PC-3 (cell line): ENCODE data around the gene CCR5AS.

ENCODE experiments used
- ATAC-seq: fragments of 200-7000 bp; cut with Tn5 transposase; 2 replicates; pipeline ENCODE4 v1.9.1; 2020; ENCODE audit warnings: mild to moderate bottlenecking, moderate library complexity
- BruUV-seq: library from RNA; stranded (reverse); fragments of 400-500 nt; replicated peaks from 2 replicates; lab custom pipeline; 2021; lab: Mats Ljungman, UMichigan
- CTCF ChIA-PET: fragments of 300-600 bp; sonication (Branson Sonifier 250); formaldehyde crosslinking; loops from one replicate; lab custom pipeline; 2022; ENCODE audit warnings: antibody characterized with exemption; lab: Charles Lee
- POLR2A ChIA-PET: fragments of 300-600 bp; sonication (Branson Sonifier 250); formaldehyde crosslinking; loops from one replicate; lab custom pipeline; 2022; ENCODE audit warnings: antibody characterized with exemption; ENCODE audit not compliant: unreplicated experiment; lab: Charles Lee
- DNase-seq: peaks from one replicate; pipeline ENCODE4 v3.0.0-alpha.2; 2015
- H2AFZ ChIP-seq: fragments of 300-600 bp; sonication (generic); 2 replicates; pipeline ENCODE4 v1.6.0; 2016; ENCODE audit warnings: antibody characterized with exemption, low read length
- H3F3A ChIP-seq: fragments of 300-600 bp; sonication (generic); one replicate; pipeline ENCODE4 v1.6.0; 2017; ENCODE audit warnings: antibody characterized with exemption, low read length, control low read depth, mild to moderate bottlenecking; ENCODE audit not compliant: unreplicated experiment
- H3K27ac ChIP-seq: fragments of 300-600 bp; sonication (generic); 2 replicates; pipeline ENCODE4 v1.5.1; 2016; ENCODE audit warnings: mild to moderate bottlenecking, low read length
- H3K27me3 ChIP-seq: fragments of 300-600 bp; sonication (generic); 2 replicates; pipeline ENCODE4 v1.6.1; 2016; ENCODE audit warnings: low read length, mixed read lengths
- H3K36me3 ChIP-seq: fragments of 300-600 bp; sonication (generic); 2 replicates; pipeline ENCODE4 v1.6.1; 2016; ENCODE audit warnings: low read depth, mixed run types, low read length, mixed read lengths
- H3K4me1 ChIP-seq: fragments of 300-600 bp; sonication (generic); 2 replicates; pipeline ENCODE4 v1.5.1; 2016; ENCODE audit warnings: low read length; ENCODE audit not compliant: insufficient read depth
- H3K4me2 ChIP-seq: fragments of 300-600 bp; sonication (generic); 2 replicates; pipeline ENCODE4 v1.6.0; 2016; ENCODE audit warnings: low read length
- H3K4me3 ChIP-seq: fragments of 300-600 bp; sonication (generic); 2 replicates; pipeline ENCODE4 v1.5.1; 2016; ENCODE audit warnings: mild to moderate bottlenecking, low read length, mixed read lengths
- H3K79me2 ChIP-seq: fragments of 300-600 bp; sonication (generic); 2 replicates; pipeline ENCODE4 v1.6.1; 2017; ENCODE audit warnings: low read length, mixed read lengths
- H3K9ac ChIP-seq: fragments of 300-600 bp; sonication (generic); 2 replicates; pipeline ENCODE4 v1.6.0; 2016; ENCODE audit warnings: mild to moderate bottlenecking, low read length
- H3K9me2 ChIP-seq: fragments of 300-600 bp; sonication (generic); replicated peaks from 2 replicates; pipeline ENCODE4 v1.6.1; 2016; ENCODE audit warnings: mixed run types, low read length, mixed read lengths
- H3K9me3 ChIP-seq: fragments of 300-600 bp; sonication (generic); 2 replicates; pipeline ENCODE4 v1.6.1; 2016; ENCODE audit warnings: low read length, mixed read lengths
- H4K20me1 ChIP-seq: fragments of 300-600 bp; sonication (generic); 2 replicates; pipeline ENCODE4 v1.6.1; 2016; ENCODE audit warnings: low read length, mixed read lengths
- CTCF ChIP-seq: fragments of 300-600 bp; sonication (generic); conservative IDR thresholded peaks from 2 replicates; pipeline ENCODE4 v1.5.1; 2017; ENCODE audit warnings: antibody characterized with exemption, low read depth, mild to moderate bottlenecking, low read length
- EZH2 ChIP-seq: fragments of 300-600 bp; sonication (generic); IDR thresholded peaks from one replicate; pipeline ENCODE4 v1.6.1; 2017; ENCODE audit warnings: antibody characterized with exemption, mild to moderate bottlenecking, low read length; ENCODE audit not compliant: unreplicated experiment
- EZH2phosphoT487 ChIP-seq: fragments of 300-600 bp; sonication (generic); IDR thresholded peaks from 2 replicates; pipeline ENCODE4 v1.6.1; 2018; ENCODE audit warnings: mild to moderate bottlenecking, antibody characterized with exemption, low read length, borderline replicate concordance
- intact Hi-C: fragments of 100-400 bp; cut with micrococcal nuclease; formaldehyde crosslinking; loops from 2 replicates; pipeline ENCODE4 v1.9.0; 2023

CCR5AS gene

GRCh38 chr3:46325645-46326300, 81.1 kb downstream of the CCR5AS start:
- Histone ChIP-seq H3K36me3 (no peaks in the 10 kb centered on the region), H3K27me3 (no peaks in the 10 kb centered on the region; the same call in 1 of the 2 replicates), H3K9me2 (no peaks in the 10 kb centered on the region), H3K9me3 (peaks cover 10% of the 10 kb centered on the region; the same call in 1 of the 2 replicates), H3K79me2 (no peaks in the 10 kb centered on the region), H3K27ac (no peak overlapping the region), H3K4me2 (no peak overlapping the region), H2AFZ (no peak overlapping the region), H4K20me1 (no peaks in the 10 kb centered on the region), H3K4me3 (no peak overlapping the region), H3K4me1 (no peaks in the 10 kb centered on the region), H3F3A (no peaks in the 10 kb centered on the region), H3K9ac (no peak overlapping the region)
- no peak for DNase-seq
- intact Hi-C loops: no loop called here
- ATAC-seq: no peak
- no peak for TF ChIP-seq EZH2phosphoT487
- no peak for TF ChIP-seq EZH2
- no peak for TF ChIP-seq CTCF
- ChIA-PET POLR2A (no interaction called here), CTCF (no interaction called here)
- BruUV-seq: no TSS peak

GRCh38 chr3:46324036-46324435, 82.8 kb downstream of the CCR5AS start:
- H3F3A ChIP-seq: no peaks in the 10 kb centered on the region
- no peak overlapping the region for H2AFZ ChIP-seq
- no peaks in the 10 kb centered on the region for H3K4me1 ChIP-seq
- no peak overlapping the region for H3K27ac ChIP-seq
- H3K36me3 ChIP-seq: no peaks in the 10 kb centered on the region
- no peak for DNase-seq
- intact Hi-C loops: no loop called here
- no TSS peak for BruUV-seq
- no peaks in the 10 kb centered on the region for H3K79me2 ChIP-seq
- TF ChIP-seq CTCF (no peak), EZH2phosphoT487 (no peak), EZH2 (no peak)
- H3K27me3 ChIP-seq: no peaks in the 10 kb centered on the region; the same call in 1 of the 2 replicates
- POLR2A ChIA-PET: no interaction called here
- no peaks in the 10 kb centered on the region for H4K20me1 ChIP-seq
- no peaks in the 10 kb centered on the region for H3K9me2 ChIP-seq
- ATAC-seq: no peak
- no peak overlapping the region for H3K9ac ChIP-seq
- H3K4me2 ChIP-seq: no peak overlapping the region
- CTCF ChIA-PET: no interaction called here
- peaks cover 10% of the 10 kb centered on the region; the same call in 1 of the 2 replicates for H3K9me3 ChIP-seq
- H3K4me3 ChIP-seq: no peak overlapping the region

- H3K36me3 ChIP-seq: no peaks in the 10 kb centered on the region
- H3F3A ChIP-seq: no peaks in the 10 kb centered on the region
- intact Hi-C loops: no loop called here
- ChIA-PET CTCF (no interaction called here), POLR2A (no interaction called here)
- no TSS peak for BruUV-seq
- H3K9me2 ChIP-seq: no peaks in the 10 kb centered on the region
- no peaks in the 10 kb centered on the region for H4K20me1 ChIP-seq
- no peak for ATAC-seq
- no peaks in the 10 kb centered on the region; the same call in 1 of the 2 replicates for H3K27me3 ChIP-seq
- H3K9me3 ChIP-seq: no peaks in the 10 kb centered on the region
- no peak overlapping the region for H3K9ac ChIP-seq
- no peak overlapping the region for H3K27ac ChIP-seq
- H3K79me2 ChIP-seq: no peaks in the 10 kb centered on the region
- H2AFZ ChIP-seq: no peak overlapping the region
- TF ChIP-seq EZH2phosphoT487 (no peak), EZH2 (no peak), CTCF (no peak)
- no peak overlapping the region for H3K4me2 ChIP-seq
- no peaks in the 10 kb centered on the region for H3K4me1 ChIP-seq
- DNase-seq: no peak
- H3K4me3 ChIP-seq: no peak overlapping the region
These were observed 85.3 kb downstream of the CCR5AS start for GRCh38 chr3:46321461-46322104.
